Central memory CD4-positive, alpha-beta T cell (primary cell): Measurements from ENCODE around the gene SH2D4B.

ENCODE experiments used
- DNase-seq: peaks from one replicate; pipeline ENCODE4 v3.0.0; 2022

The SH2D4B gene

GRCh38 chr10:80648106-80648505 is 110.4 kb downstream of the SH2D4B start:
- DNase-seq = no peak

- DNase-seq = no peak
These were observed 111.5 kb downstream of the SH2D4B start for GRCh38 chr10:80649183-80649582.

GRCh38 chr10:80655898-80656297 is 118.2 kb downstream of the SH2D4B start:
- DNase-seq = no peak

GRCh38 chr10:80658068-80658467 is 120.4 kb downstream of the SH2D4B start:
- DNase-seq = no peak

GRCh38 chr10:80659289-80659688 is 121.6 kb downstream of the SH2D4B start:
- DNase-seq = no peak

GRCh38 chr10:80660266-80660665 is 122.6 kb downstream of the SH2D4B start:
- DNase-seq = no peak

- no peak for DNase-seq
These were observed 123.0 kb downstream of the SH2D4B start for GRCh38 chr10:80660736-80661135.

- no peak for DNase-seq
These were observed 123.8 kb downstream of the SH2D4B start for GRCh38 chr10:80661526-80661925.

- DNase-seq = peak; percentile 38
These were observed 124.9 kb downstream of the SH2D4B start for GRCh38 chr10:80662429-80663261.

- DNase-seq = no peak
These were observed 126.5 kb downstream of the SH2D4B start for GRCh38 chr10:80664071-80664680.

GRCh38 chr10:80669485-80669884 is 131.8 kb downstream of the SH2D4B start:
- DNase-seq = no peak

GRCh38 chr10:80670774-80671173 is 133.1 kb downstream of the SH2D4B start:
- DNase-seq = no peak

GRCh38 chr10:80671847-80672246 is 134.1 kb downstream of the SH2D4B start:
- no peak for DNase-seq

- DNase-seq = no peak
These were observed 134.9 kb downstream of the SH2D4B start for GRCh38 chr10:80672613-80673012.

GRCh38 chr10:80674809-80675208 is 137.1 kb downstream of the SH2D4B start:
- DNase-seq = no peak

GRCh38 chr10:80681142-80681541 is 143.4 kb downstream of the SH2D4B start:
- DNase-seq = no peak

- DNase-seq = peak; percentile 44
These were observed 146.6 kb downstream of the SH2D4B start for GRCh38 chr10:80684259-80684658.

GRCh38 chr10:80685355-80685754 is 147.7 kb downstream of the SH2D4B start:
- no peak for DNase-seq

- no peak for DNase-seq
These were observed 149.2 kb downstream of the SH2D4B start for GRCh38 chr10:80686734-80687475.

- no peak for DNase-seq
These were observed 149.7 kb downstream of the SH2D4B start for GRCh38 chr10:80687476-80687789.

- DNase-seq = no peak
These were observed 152.7 kb downstream of the SH2D4B start for GRCh38 chr10:80690434-80690833.

GRCh38 chr10:80691441-80691840 is 153.7 kb downstream of the SH2D4B start:
- DNase-seq = no peak

- no peak for DNase-seq
These were observed 155.9 kb downstream of the SH2D4B start for GRCh38 chr10:80693565-80693964.

GRCh38 chr10:80694930-80695329 is 157.2 kb downstream of the SH2D4B start:
- DNase-seq = no peak
